ENCODE measurements around the gene CDKN2C.
"Not testable (repeated sequence)": the region's sequence is repeated elsewhere in the genome, so short reads cannot be mapped to it uniquely, and the experiment has no call there.

CDKN2C gene

DNA sequence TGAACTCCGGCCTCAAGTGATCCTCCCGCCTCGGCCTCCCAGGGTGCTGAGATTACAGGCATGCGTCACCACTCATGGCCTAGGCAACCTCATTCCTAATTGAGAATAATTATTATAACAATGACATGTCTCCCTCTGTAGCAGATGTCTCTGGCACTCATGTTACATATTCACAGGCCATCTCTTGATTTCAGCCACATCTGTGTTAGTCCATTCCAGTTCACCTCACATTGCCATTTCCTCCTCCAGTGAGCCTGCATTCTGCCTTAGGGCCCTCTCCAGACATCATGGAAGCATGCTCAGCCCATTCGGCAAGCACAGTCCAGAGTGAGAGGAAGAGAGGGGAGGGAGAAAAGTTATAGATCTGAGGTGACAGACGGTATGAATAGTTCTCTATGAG, 32.5 kb downstream of the CDKN2C start:
- no peak overlapping the region for H3K27ac ChIP-seq (ENCODE audit: low read depth, low read length)
- H3K36me3 ChIP-seq (ENCODE audit: insufficient read depth, low read length), result no peaks in the 10 kb centered on the region
- no peaks in the 10 kb centered on the region for H3K9me3 ChIP-seq (ENCODE audit: low read length)
- H3K27me3 ChIP-seq (ENCODE audit: control insufficient read depth in 1 of 2, insufficient read depth in 2 of 2, low read length in 2 of 2), result no peaks in the 10 kb centered on the region
- no peaks in the 10 kb centered on the region for H3K4me1 ChIP-seq (ENCODE audit: insufficient read depth, low read length)
- no peak overlapping the region for H3K4me3 ChIP-seq (ENCODE audit: low read depth in 1 of 2, low read length in 2 of 2)
- H3K9ac ChIP-seq (ENCODE audit: low read length), result no peak overlapping the region

GRCh38 chr1:51005549-51005948, 35.5 kb downstream of the CDKN2C start:
- not testable (repeated sequence) for H3K4me1 ChIP-seq (ENCODE audit: insufficient read depth, low read length); H3K4me3 ChIP-seq (ENCODE audit: low read depth in 1 of 2, low read length in 2 of 2); H3K27me3 ChIP-seq (ENCODE audit: control insufficient read depth in 1 of 2, insufficient read depth in 2 of 2, low read length in 2 of 2); H3K27ac ChIP-seq (ENCODE audit: low read depth, low read length); H3K9ac ChIP-seq (ENCODE audit: low read length); H3K36me3 ChIP-seq (ENCODE audit: insufficient read depth, low read length); H3K9me3 ChIP-seq (ENCODE audit: low read length)

DNA sequence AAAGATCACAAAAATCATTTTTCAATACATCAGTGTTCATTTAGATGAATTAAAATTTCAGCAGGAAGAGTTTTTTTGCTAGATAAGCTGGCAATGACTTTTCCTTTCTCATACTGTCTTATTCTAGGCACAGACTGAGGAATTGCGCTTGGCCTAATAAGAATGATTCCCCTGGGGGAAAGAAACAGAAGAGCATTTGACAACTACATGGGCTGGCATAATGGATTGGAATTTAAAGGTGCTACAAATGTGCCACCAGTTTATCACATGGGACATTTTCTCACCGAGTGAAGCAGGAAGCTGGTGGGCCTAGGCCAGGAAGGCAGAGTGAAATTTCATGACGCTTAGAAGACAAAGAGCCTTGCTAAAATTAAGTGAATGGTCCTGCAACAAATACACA, 39.3 kb downstream of the CDKN2C start:
- Histone ChIP-seq H3K27me3 (ENCODE audit: control insufficient read depth in 1 of 2, insufficient read depth in 2 of 2, low read length in 2 of 2) (no peaks in the 10 kb centered on the region), H3K9me3 (ENCODE audit: low read length) (no peaks in the 10 kb centered on the region), H3K4me3 (ENCODE audit: low read depth in 1 of 2, low read length in 2 of 2) (no peak overlapping the region), H3K36me3 (ENCODE audit: insufficient read depth, low read length) (no peaks in the 10 kb centered on the region), H3K9ac (ENCODE audit: low read length) (no peak overlapping the region), H3K4me1 (ENCODE audit: insufficient read depth, low read length) (no peaks in the 10 kb centered on the region), H3K27ac (ENCODE audit: low read depth, low read length) (no peak overlapping the region)

GRCh38 chr1:51014878-51015277, 44.8 kb downstream of the CDKN2C start:
- Histone ChIP-seq H3K27me3 (ENCODE audit: control insufficient read depth in 1 of 2, insufficient read depth in 2 of 2, low read length in 2 of 2) (no peaks in the 10 kb centered on the region), H3K27ac (ENCODE audit: low read depth, low read length) (no peak overlapping the region), H3K9ac (ENCODE audit: low read length) (no peak overlapping the region), H3K4me1 (ENCODE audit: insufficient read depth, low read length) (no peaks in the 10 kb centered on the region), H3K36me3 (ENCODE audit: insufficient read depth, low read length) (no peaks in the 10 kb centered on the region), H3K9me3 (ENCODE audit: low read length) (no peaks in the 10 kb centered on the region), H3K4me3 (ENCODE audit: low read depth in 1 of 2, low read length in 2 of 2) (no peak overlapping the region)

DNA sequence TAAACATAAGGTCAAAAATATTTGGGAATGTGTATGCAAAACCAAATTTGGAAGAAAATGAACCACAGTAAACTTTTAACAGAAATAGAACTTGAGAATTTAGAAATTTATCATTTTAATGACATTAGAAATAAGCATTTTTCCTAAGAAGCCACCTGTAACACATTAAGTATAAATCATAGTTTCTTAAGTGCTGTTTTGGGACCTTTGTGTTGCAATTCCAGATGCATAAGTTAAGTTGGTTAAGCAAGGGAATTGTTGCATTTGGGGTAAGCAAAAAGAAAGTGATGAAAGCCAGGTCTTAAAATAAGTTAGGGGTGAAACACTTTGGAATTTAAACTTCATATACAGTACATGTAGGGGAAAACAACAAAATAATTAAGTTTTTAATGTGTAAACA, 49.8 kb downstream of the CDKN2C start:
- no peak overlapping the region for H3K9ac ChIP-seq (ENCODE audit: low read length)
- no peaks in the 10 kb centered on the region for H3K36me3 ChIP-seq (ENCODE audit: insufficient read depth, low read length)
- H3K4me3 ChIP-seq (ENCODE audit: low read depth in 1 of 2, low read length in 2 of 2), result no peak overlapping the region
- H3K9me3 ChIP-seq (ENCODE audit: low read length), result no peaks in the 10 kb centered on the region
- no peaks in the 10 kb centered on the region for H3K27me3 ChIP-seq (ENCODE audit: control insufficient read depth in 1 of 2, insufficient read depth in 2 of 2, low read length in 2 of 2)
- H3K27ac ChIP-seq (ENCODE audit: low read depth, low read length), result no peak overlapping the region
- H3K4me1 ChIP-seq (ENCODE audit: insufficient read depth, low read length), result no peaks in the 10 kb centered on the region
